Mammary epithelial cell (primary cell): ENCODE results near the gene PLEKHJ1.

Source experiments
- CTCF ChIP-seq, 2 donors: IDR thresholded peaks in 1 of 2; conservative IDR thresholded peaks in 1 of 2; 2 replicates each; pipeline ENCODE4 v1.5.1; 2011 to 2012; ENCODE audit warnings: inconsistent platforms in 2 of 2, low read length in 2 of 2, mild to moderate bottlenecking in 2 of 2, control low read depth in 1 of 2, low read depth in 1 of 2; ENCODE audit not compliant: insufficient read depth in 1 of 2; ENCODE audit errors: extremely low read depth in 1 of 2
- EZH2 ChIP-seq: IDR thresholded peaks from 2 replicates; pipeline ENCODE4 v1.6.1; 2012; ENCODE audit warnings: low read length, inconsistent platforms, borderline replicate concordance

DNA sequence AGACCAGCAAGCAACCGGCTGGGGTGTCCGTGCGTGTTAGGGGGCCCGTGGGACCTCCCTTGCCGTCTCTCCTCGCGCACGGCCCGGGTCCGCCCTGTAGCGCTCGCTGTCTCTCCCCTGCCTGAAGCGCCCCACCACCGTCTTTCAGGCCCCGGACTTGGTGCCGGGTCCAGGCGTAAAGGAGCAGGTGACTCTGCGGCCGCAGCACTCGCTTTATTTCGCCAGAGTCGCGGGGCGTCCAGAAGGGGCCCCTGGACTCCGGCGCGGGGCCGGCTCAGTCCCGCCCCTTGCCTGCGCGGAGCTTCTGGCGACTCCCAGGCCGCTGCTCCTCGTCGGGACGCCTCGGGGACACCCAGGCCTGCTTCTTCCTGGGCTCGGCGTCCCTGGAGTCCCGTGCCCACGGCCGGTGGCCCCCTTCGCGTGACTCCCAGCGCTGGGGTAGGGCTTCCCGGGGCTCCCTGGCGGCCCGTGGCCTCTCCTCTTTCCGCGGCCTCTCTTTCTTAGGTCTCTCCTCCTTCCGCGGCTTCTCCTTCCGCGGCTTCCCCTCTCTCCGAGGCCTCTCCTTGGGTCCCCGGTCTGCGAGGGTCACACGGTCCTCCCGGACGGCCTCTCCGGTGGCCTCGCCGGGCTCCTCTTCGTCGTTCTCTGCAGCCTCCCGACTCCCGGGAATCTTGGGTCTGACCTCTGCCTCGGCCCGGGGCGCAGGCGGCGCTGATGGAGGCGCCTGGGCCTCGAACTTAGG is 16.1 kb upstream of the PLEKHJ1 start:
- TF ChIP-seq CTCF (conservative IDR thresholded peaks at IDR 0.05 in 1 of 2, IDR thresholded peaks at IDR 0.05 in 1 of 2; ENCODE audit: extremely low read depth in 1 of 2, insufficient read depth in 1 of 2, low read depth in 1 of 2, low read length in 2 of 2) (no peak), EZH2 (no peak)
